ENCODE data around the gene DCBLD1.
A peak's percentile ranks its signal among the peaks of the same experiment; 100 is the strongest.

DCBLD1 gene

GRCh38 chr6:117489003-117489402 lies 6.5 kb downstream of the DCBLD1 start:
- H3K27me3 ChIP-seq (replicated peaks; ENCODE audit: control insufficient read depth, insufficient read depth, low read length) = no peaks in the 10 kb centered on the region
- no peak overlapping the region for H3K9ac ChIP-seq (ENCODE audit: low read length)
- no peaks in the 10 kb centered on the region for H3K36me3 ChIP-seq (ENCODE audit: control insufficient read depth, insufficient read depth, low read length, severe bottlenecking)
- H3K4me3 ChIP-seq (ENCODE audit: low read length) = no peak overlapping the region
- no peak for DNase-seq (ENCODE audit: low read depth)
- H3K9me3 ChIP-seq (ENCODE audit: control insufficient read depth, low read length) = no peaks in the 10 kb centered on the region
- H3K4me1 ChIP-seq (ENCODE audit: control insufficient read depth, insufficient read depth, low read length) = peaks cover 27% of the 10 kb centered on the region

GRCh38 chr6:117491916-117492315 lies 9.4 kb downstream of the DCBLD1 start:
- Histone ChIP-seq H3K9ac (ENCODE audit: low read length) (no peak overlapping the region), H3K9me3 (ENCODE audit: control insufficient read depth, low read length) (no peaks in the 10 kb centered on the region), H3K4me1 (ENCODE audit: control insufficient read depth, insufficient read depth, low read length) (peaks cover 30% of the 10 kb centered on the region), H3K4me3 (ENCODE audit: low read length) (no peak overlapping the region), H3K36me3 (ENCODE audit: control insufficient read depth, insufficient read depth, low read length, severe bottlenecking) (no peaks in the 10 kb centered on the region), H3K27me3 (replicated peaks; ENCODE audit: control insufficient read depth, insufficient read depth, low read length) (no peaks in the 10 kb centered on the region)
- DNase-seq (ENCODE audit: low read depth) = peak; percentile 53

GRCh38 chr6:117493470-117493869 lies 11.0 kb downstream of the DCBLD1 start:
- Histone ChIP-seq H3K27me3 (replicated peaks; ENCODE audit: control insufficient read depth, insufficient read depth, low read length) (no peaks in the 10 kb centered on the region), H3K9me3 (ENCODE audit: control insufficient read depth, low read length) (no peaks in the 10 kb centered on the region), H3K36me3 (ENCODE audit: control insufficient read depth, insufficient read depth, low read length, severe bottlenecking) (no peaks in the 10 kb centered on the region), H3K4me3 (ENCODE audit: low read length) (no peak overlapping the region), H3K4me1 (ENCODE audit: control insufficient read depth, insufficient read depth, low read length) (peaks cover 44% of the 10 kb centered on the region), H3K9ac (ENCODE audit: low read length) (no peak overlapping the region)
- no peak for DNase-seq (ENCODE audit: low read depth)

GRCh38 chr6:117494283-117494682 lies 11.8 kb downstream of the DCBLD1 start:
- no peaks in the 10 kb centered on the region for H3K9me3 ChIP-seq (ENCODE audit: control insufficient read depth, low read length)
- no peaks in the 10 kb centered on the region for H3K27me3 ChIP-seq (replicated peaks; ENCODE audit: control insufficient read depth, insufficient read depth, low read length)
- H3K36me3 ChIP-seq (ENCODE audit: control insufficient read depth, insufficient read depth, low read length, severe bottlenecking) = no peaks in the 10 kb centered on the region
- peaks cover 46% of the 10 kb centered on the region for H3K4me1 ChIP-seq (ENCODE audit: control insufficient read depth, insufficient read depth, low read length)
- DNase-seq (ENCODE audit: low read depth) = no peak
- H3K4me3 ChIP-seq (ENCODE audit: low read length) = no peak overlapping the region
- H3K9ac ChIP-seq (ENCODE audit: low read length) = no peak overlapping the region

GRCh38 chr6:117494694-117495318 lies 12.3 kb downstream of the DCBLD1 start:
- no peak for DNase-seq (ENCODE audit: low read depth)
- H3K4me1 ChIP-seq (ENCODE audit: control insufficient read depth, insufficient read depth, low read length) = peaks cover 46% of the 10 kb centered on the region
- H3K9ac ChIP-seq (ENCODE audit: low read length) = no peak overlapping the region
- no peaks in the 10 kb centered on the region for H3K27me3 ChIP-seq (replicated peaks; ENCODE audit: control insufficient read depth, insufficient read depth, low read length)
- no peaks in the 10 kb centered on the region for H3K9me3 ChIP-seq (ENCODE audit: control insufficient read depth, low read length)
- no peaks in the 10 kb centered on the region for H3K36me3 ChIP-seq (ENCODE audit: control insufficient read depth, insufficient read depth, low read length, severe bottlenecking)
- no peak overlapping the region for H3K4me3 ChIP-seq (ENCODE audit: low read length)

GRCh38 chr6:117495425-117495824 lies 13.0 kb downstream of the DCBLD1 start:
- Histone ChIP-seq H3K9me3 (ENCODE audit: control insufficient read depth, low read length) (no peaks in the 10 kb centered on the region), H3K36me3 (ENCODE audit: control insufficient read depth, insufficient read depth, low read length, severe bottlenecking) (no peaks in the 10 kb centered on the region), H3K4me3 (ENCODE audit: low read length) (no peak overlapping the region), H3K9ac (ENCODE audit: low read length) (peak overlapping the region; percentile 28), H3K27me3 (replicated peaks; ENCODE audit: control insufficient read depth, insufficient read depth, low read length) (no peaks in the 10 kb centered on the region), H3K4me1 (ENCODE audit: control insufficient read depth, insufficient read depth, low read length) (peaks cover 46% of the 10 kb centered on the region)
- no peak for DNase-seq (ENCODE audit: low read depth)

GRCh38 chr6:117495869-117496268 lies 13.4 kb downstream of the DCBLD1 start:
- Histone ChIP-seq H3K9ac (ENCODE audit: low read length) (peak overlapping the region; percentile 28), H3K27me3 (replicated peaks; ENCODE audit: control insufficient read depth, insufficient read depth, low read length) (no peaks in the 10 kb centered on the region), H3K4me1 (ENCODE audit: control insufficient read depth, insufficient read depth, low read length) (peaks cover 46% of the 10 kb centered on the region), H3K4me3 (ENCODE audit: low read length) (peak overlapping the region; percentile 25), H3K9me3 (ENCODE audit: control insufficient read depth, low read length) (no peaks in the 10 kb centered on the region), H3K36me3 (ENCODE audit: control insufficient read depth, insufficient read depth, low read length, severe bottlenecking) (no peaks in the 10 kb centered on the region)
- DNase-seq (ENCODE audit: low read depth) = no peak

GRCh38 chr6:117496383-117496990 lies 14.0 kb downstream of the DCBLD1 start:
- peak overlapping the region; percentile 25 for H3K4me3 ChIP-seq (ENCODE audit: low read length)
- DNase-seq (ENCODE audit: low read depth) = peak; percentile 51

GRCh38 chr6:117497237-117497636 lies 14.8 kb downstream of the DCBLD1 start:
- Histone ChIP-seq H3K4me3 (ENCODE audit: low read length) (no peak overlapping the region), H3K36me3 (ENCODE audit: control insufficient read depth, insufficient read depth, low read length, severe bottlenecking) (no peaks in the 10 kb centered on the region), H3K9ac (ENCODE audit: low read length) (no peak overlapping the region), H3K27me3 (replicated peaks; ENCODE audit: control insufficient read depth, insufficient read depth, low read length) (no peaks in the 10 kb centered on the region), H3K4me1 (ENCODE audit: control insufficient read depth, insufficient read depth, low read length) (peaks cover 46% of the 10 kb centered on the region), H3K9me3 (ENCODE audit: control insufficient read depth, low read length) (no peaks in the 10 kb centered on the region)
- DNase-seq (ENCODE audit: low read depth) = no peak

More at GRCh38 chr6:117496383-117496990, 14.0 kb downstream of the DCBLD1 start:
- Histone ChIP-seq H3K9ac (ENCODE audit: low read length) (peak overlapping the region; percentile 28), H3K4me1 (ENCODE audit: control insufficient read depth, insufficient read depth, low read length) (peaks cover 46% of the 10 kb centered on the region), H3K9me3 (ENCODE audit: control insufficient read depth, low read length) (no peaks in the 10 kb centered on the region), H3K36me3 (ENCODE audit: control insufficient read depth, insufficient read depth, low read length, severe bottlenecking) (no peaks in the 10 kb centered on the region), H3K27me3 (replicated peaks; ENCODE audit: control insufficient read depth, insufficient read depth, low read length) (no peaks in the 10 kb centered on the region)

GRCh38 chr6:117498159-117498558 lies 15.7 kb downstream of the DCBLD1 start:
- Histone ChIP-seq H3K9ac (ENCODE audit: low read length) (peak overlapping the region; percentile 30), H3K27me3 (replicated peaks; ENCODE audit: control insufficient read depth, insufficient read depth, low read length) (no peaks in the 10 kb centered on the region), H3K4me1 (ENCODE audit: control insufficient read depth, insufficient read depth, low read length) (peaks cover 46% of the 10 kb centered on the region), H3K36me3 (ENCODE audit: control insufficient read depth, insufficient read depth, low read length, severe bottlenecking) (no peaks in the 10 kb centered on the region), H3K9me3 (ENCODE audit: control insufficient read depth, low read length) (no peaks in the 10 kb centered on the region), H3K4me3 (ENCODE audit: low read length) (peak overlapping the region; percentile 0)
- DNase-seq (ENCODE audit: low read depth) = peak; percentile 70

GRCh38 chr6:117501722-117502121 lies 19.2 kb downstream of the DCBLD1 start:
- Histone ChIP-seq H3K9me3 (ENCODE audit: control insufficient read depth, low read length) (no peaks in the 10 kb centered on the region), H3K27me3 (replicated peaks; ENCODE audit: control insufficient read depth, insufficient read depth, low read length) (no peaks in the 10 kb centered on the region), H3K9ac (ENCODE audit: low read length) (no peak overlapping the region), H3K36me3 (ENCODE audit: control insufficient read depth, insufficient read depth, low read length, severe bottlenecking) (peaks cover 11% of the 10 kb centered on the region), H3K4me3 (ENCODE audit: low read length) (no peak overlapping the region), H3K4me1 (ENCODE audit: control insufficient read depth, insufficient read depth, low read length) (peaks cover 21% of the 10 kb centered on the region)
- DNase-seq (ENCODE audit: low read depth) = no peak

Data from adipocyte (in vitro differentiated cells).